Measurements from ENCODE around the gene DMD.
"Not testable (repeated sequence)": the region's sequence is repeated elsewhere in the genome, so short reads cannot be mapped to it uniquely, and the experiment has no call there.

DMD gene

DNA sequence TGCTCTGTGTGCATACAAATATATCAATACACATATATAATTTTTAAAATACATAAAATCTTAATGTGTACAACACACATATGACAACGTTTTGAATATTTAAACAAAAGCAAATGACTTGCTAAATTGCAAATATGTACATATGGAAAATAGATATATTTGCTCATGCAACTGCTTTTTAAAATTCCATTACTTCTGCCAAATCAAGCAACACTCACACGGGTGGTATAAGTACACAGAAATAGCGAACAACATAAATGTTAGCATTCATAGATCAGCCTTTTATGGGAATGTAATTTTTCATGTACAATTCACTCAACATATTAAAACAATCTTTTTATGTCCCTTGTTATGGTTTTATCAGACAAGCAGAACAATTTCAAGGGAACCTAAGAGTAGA lies 116.3 kb downstream of the DMD start:
- no peaks in the 10 kb centered on the region for H3K27me3 ChIP-seq (ENCODE audit: insufficient read depth, low read length)
- H3K9me3 ChIP-seq (ENCODE audit: insufficient read depth, low read depth, low read length) = no peaks in the 10 kb centered on the region
- H3K27ac ChIP-seq (ENCODE audit: low read length) = no peak overlapping the region
- no peak overlapping the region for H3K4me3 ChIP-seq (ENCODE audit: low read length)
- no peaks in the 10 kb centered on the region for H3K4me1 ChIP-seq (ENCODE audit: insufficient read depth, low read length)
- H3K36me3 ChIP-seq (ENCODE audit: insufficient read depth, low read depth, low read length) = no peaks in the 10 kb centered on the region
- no peak overlapping the region for H3K9ac ChIP-seq (ENCODE audit: low read depth, low read length)

DNA sequence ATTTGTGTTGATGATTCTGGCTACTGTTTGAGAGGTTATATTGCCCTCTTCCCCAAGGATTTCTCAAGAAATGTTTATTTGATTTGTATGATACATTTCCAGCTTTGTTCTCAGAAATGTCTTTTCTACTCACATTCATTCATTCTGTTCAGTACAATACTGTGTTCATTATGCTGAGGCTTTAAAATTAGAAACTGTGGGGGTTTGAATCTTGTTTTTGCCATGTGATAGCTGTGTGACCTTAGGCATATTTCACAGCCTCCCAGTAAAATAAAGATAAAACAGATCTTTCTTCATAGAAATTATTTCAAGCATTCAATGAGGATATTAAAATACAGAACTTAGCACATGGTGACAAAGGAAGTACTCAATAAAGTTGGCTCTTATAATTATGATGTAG lies 123.9 kb downstream of the DMD start:
- no peak overlapping the region for H3K4me3 ChIP-seq (ENCODE audit: low read length)
- H3K9ac ChIP-seq (ENCODE audit: low read depth, low read length) = no peak overlapping the region
- no peaks in the 10 kb centered on the region for H3K9me3 ChIP-seq (ENCODE audit: insufficient read depth, low read depth, low read length)
- no peaks in the 10 kb centered on the region for H3K27me3 ChIP-seq (ENCODE audit: insufficient read depth, low read length)
- no peak overlapping the region for H3K27ac ChIP-seq (ENCODE audit: low read length)
- H3K4me1 ChIP-seq (ENCODE audit: insufficient read depth, low read length) = no peaks in the 10 kb centered on the region
- H3K36me3 ChIP-seq (ENCODE audit: insufficient read depth, low read depth, low read length) = no peaks in the 10 kb centered on the region

DNA sequence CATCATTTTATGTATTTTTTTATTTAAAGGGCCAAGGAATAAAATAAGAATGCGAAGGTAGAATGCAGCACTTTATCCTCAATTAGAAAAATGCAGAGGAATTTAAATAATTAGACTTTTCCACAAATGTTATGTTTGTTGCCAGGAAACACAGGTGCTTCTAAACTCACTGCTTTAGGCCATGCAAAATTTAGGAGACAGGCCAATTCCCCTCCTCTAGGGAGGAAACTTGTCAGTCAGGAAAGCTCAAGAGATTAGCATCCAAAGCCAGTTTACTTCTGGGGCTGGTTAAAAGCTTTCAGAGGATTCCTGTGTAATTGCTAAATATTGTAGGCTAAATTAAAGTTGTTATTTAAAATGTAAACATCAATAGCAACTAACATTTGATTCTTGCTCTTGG lies 124.5 kb downstream of the DMD start:
- no peak overlapping the region for H3K4me3 ChIP-seq (ENCODE audit: low read length)
- H3K4me1 ChIP-seq (ENCODE audit: insufficient read depth, low read length) = no peaks in the 10 kb centered on the region
- no peak overlapping the region for H3K27ac ChIP-seq (ENCODE audit: low read length)
- no peak overlapping the region for H3K9ac ChIP-seq (ENCODE audit: low read depth, low read length)
- no peaks in the 10 kb centered on the region for H3K36me3 ChIP-seq (ENCODE audit: insufficient read depth, low read depth, low read length)
- H3K9me3 ChIP-seq (ENCODE audit: insufficient read depth, low read depth, low read length) = no peaks in the 10 kb centered on the region
- no peaks in the 10 kb centered on the region for H3K27me3 ChIP-seq (ENCODE audit: insufficient read depth, low read length)

DNA sequence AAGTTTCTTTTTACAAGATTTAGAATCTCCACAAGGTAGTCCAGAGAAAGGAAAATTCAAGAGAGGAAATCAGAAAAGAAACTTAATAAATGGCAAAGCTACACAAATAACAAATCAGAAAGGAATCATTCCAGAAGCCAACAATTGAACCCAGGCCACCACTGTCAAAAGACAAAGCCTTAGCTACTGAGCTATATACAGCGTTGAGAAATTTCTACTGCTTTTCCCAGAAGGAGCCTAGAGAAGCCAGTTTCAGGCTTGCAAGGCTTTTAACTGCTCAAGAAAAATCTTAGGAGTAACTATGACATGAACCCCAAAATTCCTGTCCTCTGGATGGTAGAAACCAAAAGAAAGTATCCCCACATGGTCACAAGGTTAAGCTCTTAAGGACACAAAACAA lies 129.0 kb downstream of the DMD start:
- Histone ChIP-seq H3K9ac (ENCODE audit: low read depth, low read length) (no peak overlapping the region), H3K4me1 (ENCODE audit: insufficient read depth, low read length) (no peaks in the 10 kb centered on the region), H3K36me3 (ENCODE audit: insufficient read depth, low read depth, low read length) (no peaks in the 10 kb centered on the region), H3K27ac (ENCODE audit: low read length) (no peak overlapping the region), H3K27me3 (ENCODE audit: insufficient read depth, low read length) (no peaks in the 10 kb centered on the region), H3K9me3 (ENCODE audit: insufficient read depth, low read depth, low read length) (no peaks in the 10 kb centered on the region), H3K4me3 (ENCODE audit: low read length) (no peak overlapping the region; the same call in 1 of the 2 replicates)

DNA sequence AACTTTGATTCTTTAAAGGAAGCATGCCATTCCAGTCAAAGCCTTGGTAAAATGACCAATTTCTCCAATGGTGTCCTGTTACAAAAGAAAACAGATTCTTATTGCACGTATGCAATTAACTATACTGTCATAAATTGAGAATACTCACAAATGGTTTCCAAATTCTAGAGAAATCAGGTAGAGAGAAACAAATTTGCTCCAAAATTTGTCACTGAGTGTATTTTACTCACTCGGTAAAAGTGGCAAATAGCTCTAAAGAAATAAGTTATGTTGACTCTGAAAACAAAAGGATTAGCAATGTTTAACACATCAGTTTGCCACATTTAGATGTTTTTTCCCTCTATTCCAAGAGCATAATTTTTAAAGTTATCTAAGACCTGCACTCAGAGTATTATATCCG lies 133.1 kb downstream of the DMD start:
- no peaks in the 10 kb centered on the region for H3K4me1 ChIP-seq (ENCODE audit: insufficient read depth, low read length)

DNA sequence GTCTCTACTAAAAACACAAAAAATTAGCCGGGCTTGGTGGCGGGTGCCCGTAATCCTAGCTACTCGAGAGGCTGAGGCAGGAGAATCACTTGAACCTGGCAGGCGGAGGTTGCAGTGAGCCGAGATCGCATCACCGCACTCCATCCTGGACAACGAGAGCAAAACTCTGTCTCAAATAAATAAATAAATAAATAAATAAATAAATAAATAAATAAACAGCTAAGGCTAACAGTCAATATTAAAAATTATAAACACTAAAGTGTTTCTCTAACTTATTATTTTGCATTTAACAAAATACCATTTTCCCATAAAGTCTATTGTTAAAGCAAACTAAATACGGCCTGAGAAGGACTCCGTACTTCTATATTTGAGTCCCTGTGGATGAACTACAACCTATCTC lies 137.7 kb downstream of the DMD start:
- not testable (repeated sequence) for H3K36me3 ChIP-seq (ENCODE audit: insufficient read depth, low read depth, low read length)

More for the DNA sequence above, 133.1 kb downstream of the DMD start:
- Histone ChIP-seq H3K27ac (ENCODE audit: low read length) (no peak overlapping the region), H3K4me3 (ENCODE audit: low read length) (no peak overlapping the region), H3K9ac (ENCODE audit: low read depth, low read length) (no peak overlapping the region), H3K27me3 (ENCODE audit: insufficient read depth, low read length) (no peaks in the 10 kb centered on the region), H3K9me3 (ENCODE audit: insufficient read depth, low read depth, low read length) (no peaks in the 10 kb centered on the region), H3K36me3 (ENCODE audit: insufficient read depth, low read depth, low read length) (no peaks in the 10 kb centered on the region)

DNA sequence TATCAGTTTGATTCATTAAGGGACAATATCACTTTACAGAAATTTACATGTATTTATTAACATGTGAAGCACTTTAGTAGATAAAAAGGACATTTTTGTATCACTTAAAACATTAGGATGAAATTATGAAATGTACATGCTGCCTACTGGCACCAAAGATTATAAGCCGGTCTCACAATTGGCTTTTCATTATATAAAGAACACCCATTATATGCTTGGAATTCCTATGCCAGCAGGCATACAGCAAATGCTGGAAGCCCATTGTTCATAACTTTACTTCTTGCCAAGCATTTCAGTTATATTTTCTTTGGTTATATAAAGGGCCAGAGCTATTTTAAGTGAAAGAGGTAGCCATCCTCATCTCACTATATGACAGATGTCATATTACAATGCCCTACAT lies 145.9 kb downstream of the DMD start:
- no peaks in the 10 kb centered on the region for H3K36me3 ChIP-seq (ENCODE audit: insufficient read depth, low read depth, low read length)
- H3K4me3 ChIP-seq (ENCODE audit: low read length) = no peak overlapping the region
- no peak overlapping the region for H3K9ac ChIP-seq (ENCODE audit: low read depth, low read length)
- H3K9me3 ChIP-seq (ENCODE audit: insufficient read depth, low read depth, low read length) = no peaks in the 10 kb centered on the region
- H3K4me1 ChIP-seq (ENCODE audit: insufficient read depth, low read length) = no peaks in the 10 kb centered on the region
- no peak overlapping the region for H3K27ac ChIP-seq (ENCODE audit: low read length)
- no peaks in the 10 kb centered on the region for H3K27me3 ChIP-seq (ENCODE audit: insufficient read depth, low read length)

More for the DNA sequence above, 137.7 kb downstream of the DMD start:
- not testable (repeated sequence) for H3K4me1 ChIP-seq (ENCODE audit: insufficient read depth, low read length); H3K9ac ChIP-seq (ENCODE audit: low read depth, low read length); H3K9me3 ChIP-seq (ENCODE audit: insufficient read depth, low read depth, low read length); H3K27me3 ChIP-seq (ENCODE audit: insufficient read depth, low read length); H3K27ac ChIP-seq (ENCODE audit: low read length); H3K4me3 ChIP-seq (ENCODE audit: low read length)

DNA sequence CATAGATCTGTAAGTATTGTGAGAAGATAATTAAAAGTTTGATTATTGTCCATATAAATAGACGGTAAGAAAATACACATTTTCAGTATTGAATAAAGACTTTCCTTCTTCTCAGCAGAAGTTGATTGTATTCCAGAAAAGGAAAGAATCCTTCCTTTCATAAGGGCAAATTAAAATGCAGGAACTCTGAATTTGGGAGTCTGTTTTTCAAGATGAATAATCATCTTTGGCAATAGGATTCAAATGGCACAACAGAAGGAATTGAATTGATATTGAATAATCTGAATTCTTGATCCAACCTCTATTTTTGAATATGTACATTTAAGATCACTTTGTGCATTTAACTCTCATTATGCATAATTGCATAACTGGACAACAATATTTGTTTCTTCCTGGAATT lies 149.3 kb downstream of the DMD start:
- no peaks in the 10 kb centered on the region for H3K4me1 ChIP-seq (ENCODE audit: insufficient read depth, low read length)
- H3K27ac ChIP-seq (ENCODE audit: low read length) = no peak overlapping the region
- no peaks in the 10 kb centered on the region for H3K36me3 ChIP-seq (ENCODE audit: insufficient read depth, low read depth, low read length)
- H3K9ac ChIP-seq (ENCODE audit: low read depth, low read length) = no peak overlapping the region
- no peaks in the 10 kb centered on the region for H3K27me3 ChIP-seq (ENCODE audit: insufficient read depth, low read length)
- no peaks in the 10 kb centered on the region for H3K9me3 ChIP-seq (ENCODE audit: insufficient read depth, low read depth, low read length)
- H3K4me3 ChIP-seq (ENCODE audit: low read length) = no peak overlapping the region

DNA sequence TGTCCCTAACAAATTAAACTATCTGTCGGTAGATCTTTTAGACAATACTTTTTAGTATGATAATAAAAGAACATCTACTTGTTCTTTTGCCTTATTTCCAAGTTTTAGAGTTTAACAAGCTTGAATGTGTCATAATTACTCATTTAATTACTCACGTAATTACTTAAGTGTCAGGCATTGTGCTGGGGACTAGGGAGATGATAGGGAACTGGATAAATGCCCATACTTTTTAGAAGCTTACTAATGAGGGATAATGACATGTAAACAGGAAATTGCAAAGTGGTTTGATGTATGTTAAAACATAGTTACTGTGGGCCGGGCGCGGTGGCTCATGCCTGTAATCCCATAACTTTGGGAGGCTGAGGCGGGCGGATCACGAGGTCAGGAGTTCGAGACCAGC lies 158.3 kb downstream of the DMD start:
- H3K27ac ChIP-seq (ENCODE audit: low read length) = no peak overlapping the region

DNA sequence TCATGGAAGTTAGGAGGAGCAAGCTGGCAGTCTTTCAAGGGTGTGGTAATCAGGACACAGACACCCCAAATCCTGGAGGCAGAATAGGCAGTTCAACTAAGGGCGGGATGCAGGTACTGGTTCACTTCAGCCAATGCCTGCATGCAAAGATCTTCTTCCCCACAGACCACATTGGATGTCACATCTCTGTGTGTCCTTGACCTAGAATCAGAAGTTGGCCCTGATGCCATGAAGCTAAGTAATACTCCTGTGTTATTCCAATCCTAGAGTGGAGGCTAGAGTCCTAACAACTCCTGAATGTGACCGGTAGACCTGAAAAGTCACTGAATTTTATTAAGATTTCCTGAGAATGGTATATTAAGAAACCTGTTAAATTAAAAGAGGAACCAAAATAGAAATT lies 165.5 kb downstream of the DMD start:
- Histone ChIP-seq H3K27me3 (ENCODE audit: insufficient read depth, low read length) (no peaks in the 10 kb centered on the region), H3K9ac (ENCODE audit: low read depth, low read length) (no peak overlapping the region), H3K9me3 (ENCODE audit: insufficient read depth, low read depth, low read length) (no peaks in the 10 kb centered on the region), H3K4me3 (ENCODE audit: low read length) (no peak overlapping the region), H3K27ac (ENCODE audit: low read length) (no peak overlapping the region), H3K36me3 (ENCODE audit: insufficient read depth, low read depth, low read length) (no peaks in the 10 kb centered on the region), H3K4me1 (ENCODE audit: insufficient read depth, low read length) (no peaks in the 10 kb centered on the region; the same call in 1 of the 2 replicates)

More for the DNA sequence above, 158.3 kb downstream of the DMD start:
- no peak overlapping the region for H3K9ac ChIP-seq (ENCODE audit: low read depth, low read length)
- no peaks in the 10 kb centered on the region for H3K4me1 ChIP-seq (ENCODE audit: insufficient read depth, low read length)
- H3K27me3 ChIP-seq (ENCODE audit: insufficient read depth, low read length) = no peaks in the 10 kb centered on the region
- H3K4me3 ChIP-seq (ENCODE audit: low read length) = no peak overlapping the region
- H3K36me3 ChIP-seq (ENCODE audit: insufficient read depth, low read depth, low read length) = no peaks in the 10 kb centered on the region
- H3K9me3 ChIP-seq (ENCODE audit: insufficient read depth, low read depth, low read length) = no peaks in the 10 kb centered on the region

DNA sequence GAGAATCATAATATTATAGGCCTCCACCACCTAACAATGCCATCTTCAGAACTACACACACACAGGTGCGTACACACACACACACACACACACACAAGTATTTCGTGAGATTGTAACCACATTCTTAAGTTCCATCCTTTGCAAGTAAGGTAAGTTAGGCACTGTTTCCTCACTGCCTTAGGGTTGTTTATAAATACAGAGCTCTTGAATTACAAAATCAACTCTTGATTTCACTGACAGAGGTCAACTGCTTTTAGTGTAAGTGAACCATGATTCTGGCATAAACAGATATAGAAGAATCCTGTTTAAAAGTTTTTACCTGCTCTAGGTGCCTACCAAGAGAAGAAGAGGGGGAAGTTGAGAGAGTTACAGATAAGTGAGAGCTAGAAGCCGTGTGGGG lies 166.1 kb downstream of the DMD start:
- Histone ChIP-seq H3K9me3 (ENCODE audit: insufficient read depth, low read depth, low read length) (no peaks in the 10 kb centered on the region), H3K9ac (ENCODE audit: low read depth, low read length) (no peak overlapping the region), H3K36me3 (ENCODE audit: insufficient read depth, low read depth, low read length) (no peaks in the 10 kb centered on the region), H3K4me3 (ENCODE audit: low read length) (no peak overlapping the region), H3K4me1 (ENCODE audit: insufficient read depth, low read length) (no peaks in the 10 kb centered on the region; the same call in 1 of the 2 replicates), H3K27me3 (ENCODE audit: insufficient read depth, low read length) (no peaks in the 10 kb centered on the region), H3K27ac (ENCODE audit: low read length) (no peak overlapping the region)

DNA sequence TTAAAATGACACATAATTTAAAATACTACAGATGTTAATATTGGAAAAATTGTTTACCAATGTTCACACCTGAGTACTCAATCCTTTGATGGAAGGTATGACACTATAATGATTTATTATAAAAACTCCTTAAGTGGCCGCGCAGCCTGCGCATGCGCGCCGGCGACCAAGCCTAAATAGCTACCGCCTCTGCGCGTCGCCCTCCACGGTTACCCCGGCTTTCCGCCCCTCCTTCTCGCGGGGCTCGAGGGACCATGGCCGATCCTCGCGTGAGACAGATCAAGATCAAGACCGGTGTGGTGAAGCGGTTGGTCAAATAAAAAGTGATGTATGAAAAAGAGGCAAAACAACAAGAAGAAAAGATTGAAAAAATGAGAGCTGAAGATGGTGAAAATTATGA lies 170.2 kb downstream of the DMD start:
- Histone ChIP-seq H3K4me3 (ENCODE audit: low read length) (no peak overlapping the region), H3K27me3 (ENCODE audit: insufficient read depth, low read length) (no peaks in the 10 kb centered on the region), H3K36me3 (ENCODE audit: insufficient read depth, low read depth, low read length) (no peaks in the 10 kb centered on the region), H3K9ac (ENCODE audit: low read depth, low read length) (no peak overlapping the region), H3K4me1 (ENCODE audit: insufficient read depth, low read length) (no peaks in the 10 kb centered on the region; the same call in 1 of the 2 replicates), H3K27ac (ENCODE audit: low read length) (no peak overlapping the region), H3K9me3 (ENCODE audit: insufficient read depth, low read depth, low read length) (no peaks in the 10 kb centered on the region)

DNA sequence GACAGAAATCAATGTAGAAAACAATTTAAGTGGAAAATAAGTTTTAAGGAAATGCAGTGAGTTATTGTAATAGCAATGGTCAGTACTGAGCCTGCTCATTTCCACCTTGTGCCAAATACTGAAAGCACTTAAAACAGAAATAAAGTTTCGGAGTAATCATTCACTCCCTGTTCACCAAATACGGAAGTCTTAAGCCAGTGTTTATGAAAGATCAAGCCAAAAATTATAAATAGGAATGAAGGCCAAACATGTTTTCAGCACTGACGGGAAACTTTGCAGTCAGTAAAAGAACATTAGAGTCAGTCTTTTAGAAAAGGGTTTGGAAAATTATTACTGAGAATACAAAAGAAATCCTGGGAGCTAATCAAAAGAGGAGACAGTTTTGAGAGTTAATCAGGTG lies 178.6 kb downstream of the DMD start:
- Histone ChIP-seq H3K9ac (ENCODE audit: low read depth, low read length) (no peak overlapping the region), H3K27ac (ENCODE audit: low read length) (no peak overlapping the region), H3K9me3 (ENCODE audit: insufficient read depth, low read depth, low read length) (no peaks in the 10 kb centered on the region), H3K4me3 (ENCODE audit: low read length) (no peak overlapping the region), H3K4me1 (ENCODE audit: insufficient read depth, low read length) (no peaks in the 10 kb centered on the region), H3K27me3 (ENCODE audit: insufficient read depth, low read length) (no peaks in the 10 kb centered on the region), H3K36me3 (ENCODE audit: insufficient read depth, low read depth, low read length) (no peaks in the 10 kb centered on the region)

Data from iPS-20b (cell line).